Lung (tissue), 12 donors: ENCODE measurements around the gene KCNH5. TPM values are rescaled to one million over a fixed set of nuclear protein-coding genes. Genes with fewer than 3 reads are reported as not detected.

Source experiments
- ATAC-seq: fragments of 200-7000 bp; cut with Tn5 transposase; one replicate; pipeline ENCODE4 v1.9.1; 2020; ENCODE audit warnings: moderate number of reproducible peaks; ENCODE audit not compliant: insufficient read depth, low FRiP score
- DNase-seq, 3 donors: peaks; one replicate each; pipeline ENCODE4 v3.0.0-alpha.2; 2013 to 2017
- H3K27ac ChIP-seq, 2 donors: one replicate each; pipeline ENCODE4 v1.5.1; 2013; ENCODE audit warnings: mild to moderate bottlenecking in 2 of 2, moderate library complexity in 2 of 2, control low read depth in 1 of 2, inconsistent platforms in 1 of 2, low read depth in 1 of 2, low read length in 1 of 2
- H3K27me3 ChIP-seq, 3 donors: one replicate each; pipeline ENCODE4 v1.5.1; 2013; ENCODE audit warnings: low read length in 2 of 3; ENCODE audit not compliant: control insufficient read depth in 3 of 3, insufficient read depth in 3 of 3
- H3K36me3 ChIP-seq, 4 donors: one replicate each; pipeline ENCODE4 v1.5.1; 2013; ENCODE audit warnings: low read length in 4 of 4, mild to moderate bottlenecking in 1 of 4, moderate library complexity in 1 of 4; ENCODE audit not compliant: control insufficient read depth in 4 of 4, insufficient read depth in 4 of 4
- H3K4me1 ChIP-seq, 5 donors: one replicate each; pipeline ENCODE4 v1.5.1; 2013; ENCODE audit warnings: low read length in 5 of 5, mild to moderate bottlenecking in 2 of 5, moderate library complexity in 1 of 5; ENCODE audit not compliant: control insufficient read depth in 5 of 5, insufficient read depth in 5 of 5
- H3K4me3 ChIP-seq: one replicate; pipeline ENCODE4 v1.5.1; 2013; ENCODE audit warnings: mild to moderate bottlenecking, control low read depth, moderate library complexity
- H3K9ac ChIP-seq, 2 donors: one replicate each; pipeline ENCODE4 v1.5.1; 2013; ENCODE audit warnings: low read length in 2 of 2, control low read depth in 1 of 2; ENCODE audit not compliant: insufficient read depth in 1 of 2
- H3K9me3 ChIP-seq, 4 donors: one replicate each; pipeline ENCODE4 v1.5.1; 2013; ENCODE audit warnings: low read length in 3 of 4, mild to moderate bottlenecking in 1 of 4, moderate library complexity in 1 of 4; ENCODE audit not compliant: control insufficient read depth in 4 of 4, insufficient read depth in 3 of 4
- CTCF ChIP-seq: IDR thresholded peaks from 2 replicates; pipeline ENCODE4 v1.5.1; 2012; ENCODE audit warnings: mild to moderate bottlenecking; ENCODE audit errors: control extremely low read depth, extremely low read depth
- WGBS, 2 donors: extraction: QIAGEN DNeasy Blood & Tissue Kit; methylation state at CpG; one replicate each; pipeline ENCODE4 v1.1.7; 2013; 5-methylcytosine and 5-hydroxymethylcytosine counted together
- polyA plus RNA-seq, 2 donors: library from polyadenylated mRNA; stranded (reverse); fragments of 200-250 nt; gene quantifications; one replicate each; pipeline ENCODE4 v1.2.1, GENCODE V29; 2013
- total RNA-seq, 2 donors: library from RNA; depleted of rRNA in 1 of 2; stranded (reverse); fragments of >200 nt in 1 of 2; gene quantifications; one replicate each; pipeline ENCODE4 v1.2.1, GENCODE V29; 2014 to 2021
- donor health status: control.
- donor health status: control.
- donor health status: Bipolar disorder and iron deficiency.
- donor health status: healthy.
- donor health status: DM: yes; HTN: yes; CAD: no.

The KCNH5 gene
- total and polyA plus RNA-seq, 4 donors: 0.03 to 0.40 (median 0.08) TPM; not detected in 1

GRCh38 chr14:62914025-62914424, 131.2 kb downstream of the KCNH5 start:
- no peak for TF ChIP-seq CTCF
- Histone ChIP-seq H3K27me3 (no peaks in the 10 kb centered on the region), H3K9ac (no peak overlapping the region), H3K36me3 (no peaks in the 10 kb centered on the region), H3K9me3 (no peaks in the 10 kb centered on the region), H3K4me1 (no peaks in the 10 kb centered on the region), H3K4me3 (no peak overlapping the region), H3K27ac (no peak overlapping the region)
- no peak for ATAC-seq
- DNase-seq: no peak
- WGBS, 2 donors: 64 to 76% methylated on average over 2 of the region's 2 CpGs

- Histone ChIP-seq H3K4me1 (no peaks in the 10 kb centered on the region), H3K36me3 (no peaks in the 10 kb centered on the region), H3K27ac (no peak overlapping the region), H3K9me3 (peaks cover 0 to 1% (median 0%) of the 10 kb centered on the region in 4 donors), H3K4me3 (no peak overlapping the region), H3K27me3 (no peaks in the 10 kb centered on the region), H3K9ac (no peak overlapping the region)
- DNase-seq (no peak), ATAC-seq (no peak)
- TF ChIP-seq CTCF: no peak
- WGBS, 2 donors: 94 to 100% methylated on average over 1 of the region's 1 CpG
Observed at GRCh38 chr14:62908506-62908905, 136.8 kb downstream of the KCNH5 start.

- H3K9me3 ChIP-seq: peaks cover 0 to 6% (median under 1%) of the 10 kb centered on the region in 4 donors
- 55 to 72% methylated on average over 2 of the region's 2 CpGs for WGBS, 2 donors
- no peaks in the 10 kb centered on the region for H3K4me1 ChIP-seq
- no peak overlapping the region for H3K27ac ChIP-seq
- ATAC-seq (no peak), DNase-seq (no peak)
- no peak overlapping the region for H3K4me3 ChIP-seq
- no peaks in the 10 kb centered on the region for H3K27me3 ChIP-seq
- H3K36me3 ChIP-seq: no peaks in the 10 kb centered on the region
- no peak overlapping the region for H3K9ac ChIP-seq
- no peak for TF ChIP-seq CTCF
Observed at GRCh38 chr14:62905566-62905965, 139.7 kb downstream of the KCNH5 start.

GRCh38 chr14:62897771-62898170, 147.5 kb downstream of the KCNH5 start:
- no peak overlapping the region for H3K4me3 ChIP-seq
- no peaks in the 10 kb centered on the region for H3K27me3 ChIP-seq
- TF ChIP-seq CTCF: no peak
- no peak overlapping the region for H3K9ac ChIP-seq
- ATAC-seq (no peak), DNase-seq (no peak)
- H3K4me1 ChIP-seq: no peaks in the 10 kb centered on the region
- WGBS, 2 donors: 56 to 63% methylated on average over 2 of the region's 2 CpGs
- peaks cover 0 to 6% (median 0%) of the 10 kb centered on the region in 4 donors for H3K9me3 ChIP-seq
- H3K36me3 ChIP-seq: no peaks in the 10 kb centered on the region
- H3K27ac ChIP-seq: no peak overlapping the region
